Neural progenitor cell (in vitro differentiated cells): ENCODE results near the gene CXCL17. TPM values are rescaled to one million over a fixed set of nuclear protein-coding genes. Genes with fewer than 3 reads are reported as not detected.
A peak's percentile ranks its signal among the peaks of the same experiment; 100 is the strongest.

Experiments used
- DNase-seq: peaks from one replicate; pipeline ENCODE4 v3.0.0-alpha.2; 2016; ENCODE audit warnings: low spot score
- H2AFZ ChIP-seq: fragments of 200-600 bp; sonication (generic); replicated peaks from 2 replicates; pipeline ENCODE4 v1.6.1; 2016; ENCODE audit warnings: antibody characterized with exemption
- H3F3A ChIP-seq: fragments of 200-600 bp; sonication (generic); 2 replicates; pipeline ENCODE4 v1.6.1; 2016; ENCODE audit warnings: antibody characterized with exemption, low read depth
- H3K27ac ChIP-seq: fragments of 200-600 bp; sonication (generic); 2 replicates; pipeline ENCODE4 v1.5.1; 2016; ENCODE audit warnings: mild to moderate bottlenecking
- H3K27me3 ChIP-seq: fragments of 200-600 bp; sonication (generic); 2 replicates; pipeline ENCODE4 v1.6.1; 2016; ENCODE audit warnings: mild to moderate bottlenecking, moderate library complexity
- H3K36me3 ChIP-seq: fragments of 200-600 bp; sonication (generic); 2 replicates; pipeline ENCODE4 v1.5.1; 2016
- H3K4me1 ChIP-seq: fragments of 200-600 bp; sonication (generic); 2 replicates; pipeline ENCODE4 v1.6.1; 2016; ENCODE audit warnings: mixed run types
- H3K4me2 ChIP-seq: fragments of 200-600 bp; sonication (generic); 2 replicates; pipeline ENCODE4 v1.6.1; 2016
- H3K4me3 ChIP-seq: fragments of 200-600 bp; sonication (generic); 2 replicates; pipeline ENCODE4 v1.5.1; 2016
- H3K79me2 ChIP-seq: fragments of 200-600 bp; sonication (generic); 2 replicates; pipeline ENCODE4 v1.6.1; 2016; ENCODE audit warnings: low read depth
- H3K9ac ChIP-seq: fragments of 200-600 bp; sonication (generic); 2 replicates; pipeline ENCODE4 v1.6.1; 2016
- H3K9me3 ChIP-seq: fragments of 200-600 bp; sonication (generic); 2 replicates; pipeline ENCODE4 v1.5.1; 2016; ENCODE audit warnings: low read depth
- H4K20me1 ChIP-seq: fragments of 200-600 bp; sonication (generic); 2 replicates; pipeline ENCODE4 v1.6.1; 2016; ENCODE audit warnings: low read depth
- H3K27ac Mint-ChIP-seq: 3 replicates; pipeline ENCODE4 v1.8.0; 2021; ENCODE audit warnings: mixed read lengths
- H3K27me3 Mint-ChIP-seq: 2 replicates; pipeline ENCODE4 v1.8.0; 2022; ENCODE audit warnings: low read depth, mild to moderate bottlenecking, inconsistent platforms, moderate library complexity, mixed read lengths; ENCODE audit not compliant: insufficient read depth
- H3K36me3 Mint-ChIP-seq: 3 replicates; pipeline ENCODE4 v1.8.0; 2021; ENCODE audit warnings: mixed read lengths
- H3K4me1 Mint-ChIP-seq: 3 replicates; pipeline ENCODE4 v1.8.0; 2021; ENCODE audit warnings: mixed read lengths
- H3K4me3 Mint-ChIP-seq: 3 replicates; pipeline ENCODE4 v1.8.0; 2021; ENCODE audit warnings: mild to moderate bottlenecking, moderate library complexity, mixed read lengths
- H3K9me3 Mint-ChIP-seq: 3 replicates; pipeline ENCODE4 v1.8.0; 2020; ENCODE audit warnings: mixed read lengths
- EZH2 ChIP-seq: fragments of 200-600 bp; sonication (generic); IDR thresholded peaks from 2 replicates; pipeline ENCODE4 v1.6.1; 2017; ENCODE audit warnings: antibody characterized with exemption, mild to moderate bottlenecking, moderate library complexity
- EZH2phosphoT487 ChIP-seq: fragments of 200-600 bp; sonication (generic); IDR thresholded peaks from 2 replicates; pipeline ENCODE4 v1.6.1; 2017; ENCODE audit warnings: antibody characterized with exemption
- total RNA-seq: library from RNA; depleted of rRNA; stranded (reverse); fragments of >200 nt; gene quantifications from 2 replicates; pipeline ENCODE4 v1.2.3, GENCODE V29; 2015; ENCODE audit warnings: low replicate concordance
- TF ChIP-seq, protein P1 (sequence below): fragments of 200-600 bp; sonication (generic); IDR thresholded peaks from 2 replicates; pipeline ENCODE4 v1.5.1; 2017; ENCODE audit warnings: antibody characterized with exemption, mild to moderate bottlenecking

Gene CXCL17
- total RNA-seq, 1 donor from 2014 or later, result not detected

DNA sequence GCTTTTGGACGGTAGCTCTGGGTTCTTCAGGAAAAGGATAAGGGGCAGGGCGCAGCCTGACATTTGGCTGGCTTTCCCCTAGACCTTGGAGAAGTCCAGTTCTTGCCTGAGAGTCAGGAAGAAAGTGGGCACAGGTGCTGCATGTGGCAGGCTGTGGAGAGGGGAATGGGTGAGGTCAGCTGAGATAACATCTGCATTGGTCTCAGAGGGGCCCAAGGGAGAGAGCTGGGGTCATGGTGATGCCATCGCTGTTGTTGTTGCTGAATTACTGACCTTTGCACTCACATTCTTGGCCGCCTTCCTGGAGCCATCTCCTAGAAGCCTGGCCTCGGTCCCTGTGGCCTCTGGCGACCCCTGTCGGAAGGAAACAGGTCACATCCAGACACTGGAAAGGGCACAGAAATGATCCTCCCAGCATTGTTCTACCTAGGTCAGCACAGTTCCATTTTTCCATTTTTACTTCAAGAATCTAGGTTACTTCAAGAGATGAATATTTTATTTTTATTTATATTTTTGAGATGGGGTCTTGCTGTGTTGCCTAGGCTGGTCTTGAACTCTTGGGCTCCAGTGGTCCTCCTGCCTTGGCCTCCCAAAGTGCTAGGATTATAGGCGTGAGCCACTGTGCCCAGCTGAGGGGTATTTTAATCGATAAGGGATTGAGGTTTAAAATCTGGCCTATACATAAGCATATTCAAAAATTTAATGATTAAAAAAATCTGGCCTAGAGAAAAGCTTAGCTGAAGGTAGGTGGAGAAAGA, 9.1 kb downstream of the CXCL17 start:
- no peak overlapping the region for H3K9ac ChIP-seq
- TF ChIP-seq EZH2phosphoT487, result no peak
- TF ChIP-seq, protein P1, sequence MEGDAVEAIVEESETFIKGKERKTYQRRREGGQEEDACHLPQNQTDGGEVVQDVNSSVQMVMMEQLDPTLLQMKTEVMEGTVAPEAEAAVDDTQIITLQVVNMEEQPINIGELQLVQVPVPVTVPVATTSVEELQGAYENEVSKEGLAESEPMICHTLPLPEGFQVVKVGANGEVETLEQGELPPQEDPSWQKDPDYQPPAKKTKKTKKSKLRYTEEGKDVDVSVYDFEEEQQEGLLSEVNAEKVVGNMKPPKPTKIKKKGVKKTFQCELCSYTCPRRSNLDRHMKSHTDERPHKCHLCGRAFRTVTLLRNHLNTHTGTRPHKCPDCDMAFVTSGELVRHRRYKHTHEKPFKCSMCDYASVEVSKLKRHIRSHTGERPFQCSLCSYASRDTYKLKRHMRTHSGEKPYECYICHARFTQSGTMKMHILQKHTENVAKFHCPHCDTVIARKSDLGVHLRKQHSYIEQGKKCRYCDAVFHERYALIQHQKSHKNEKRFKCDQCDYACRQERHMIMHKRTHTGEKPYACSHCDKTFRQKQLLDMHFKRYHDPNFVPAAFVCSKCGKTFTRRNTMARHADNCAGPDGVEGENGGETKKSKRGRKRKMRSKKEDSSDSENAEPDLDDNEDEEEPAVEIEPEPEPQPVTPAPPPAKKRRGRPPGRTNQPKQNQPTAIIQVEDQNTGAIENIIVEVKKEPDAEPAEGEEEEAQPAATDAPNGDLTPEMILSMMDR, result peak; percentile 91
- no peaks in the 10 kb centered on the region for H3K27me3 ChIP-seq
- Mint-ChIP-seq H3K4me1 (peaks cover 8% of the 10 kb centered on the region), H3K36me3 (no peaks in the 10 kb centered on the region), H3K4me3 (no peak overlapping the region), H3K27ac (peak overlapping the region; percentile 61), H3K27me3 (peaks cover 2% of the 10 kb centered on the region), H3K9me3 (no peaks in the 10 kb centered on the region)
- H3K4me1 ChIP-seq, result peaks cover 8% of the 10 kb centered on the region
- no peak overlapping the region for H2AFZ ChIP-seq
- peak; percentile 88 for DNase-seq
- H3K79me2 ChIP-seq, result no peaks in the 10 kb centered on the region
- no peak overlapping the region for H3K27ac ChIP-seq
- peaks cover 10% of the 10 kb centered on the region for H4K20me1 ChIP-seq
- no peak overlapping the region for H3K4me3 ChIP-seq
- H3K36me3 ChIP-seq, result no peaks in the 10 kb centered on the region
- peaks cover 15% of the 10 kb centered on the region for H3F3A ChIP-seq
- peak overlapping the region; percentile 19 for H3K4me2 ChIP-seq
- H3K9me3 ChIP-seq, result no peaks in the 10 kb centered on the region

DNA sequence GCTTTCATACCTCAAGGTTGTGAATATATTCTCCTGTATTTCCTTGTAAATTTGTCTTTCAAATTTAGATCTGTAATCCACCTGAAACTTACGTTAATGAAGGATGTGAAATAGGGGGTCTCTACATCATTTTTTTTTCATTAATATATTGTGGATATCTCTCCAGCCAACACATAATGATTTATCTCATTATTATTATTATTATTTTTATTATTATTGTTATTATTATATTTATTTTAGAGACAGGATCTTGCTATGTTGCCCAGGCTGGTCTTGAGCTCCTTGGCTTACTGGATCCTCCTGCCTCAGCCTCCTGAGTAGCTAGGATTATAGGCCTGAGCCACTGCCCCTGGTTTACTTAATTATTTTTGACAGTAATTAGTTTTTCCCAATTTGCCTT, 11.3 kb downstream of the CXCL17 start:
- Histone ChIP-seq H3K36me3 (no peaks in the 10 kb centered on the region), H3K4me3 (no peak overlapping the region), H3F3A (peaks cover 24% of the 10 kb centered on the region), H3K4me2 (no peak overlapping the region), H3K4me1 (peaks cover 25% of the 10 kb centered on the region), H2AFZ (no peak overlapping the region), H3K9ac (no peak overlapping the region), H4K20me1 (peaks cover 13% of the 10 kb centered on the region), H3K27ac (no peak overlapping the region), H3K27me3 (peaks cover 1% of the 10 kb centered on the region), H3K9me3 (no peaks in the 10 kb centered on the region), H3K79me2 (no peaks in the 10 kb centered on the region)
- H3K4me1 Mint-ChIP-seq, result peaks cover 11% of the 10 kb centered on the region
- no peak for TF ChIP-seq EZH2
- TF ChIP-seq EZH2phosphoT487, result no peak
- H3K4me3 Mint-ChIP-seq, result no peak overlapping the region
- DNase-seq, result no peak
- no peaks in the 10 kb centered on the region for H3K9me3 Mint-ChIP-seq
- no peak overlapping the region for H3K27ac Mint-ChIP-seq
- H3K36me3 Mint-ChIP-seq, result no peaks in the 10 kb centered on the region
- peaks cover 2% of the 10 kb centered on the region for H3K27me3 Mint-ChIP-seq

DNA sequence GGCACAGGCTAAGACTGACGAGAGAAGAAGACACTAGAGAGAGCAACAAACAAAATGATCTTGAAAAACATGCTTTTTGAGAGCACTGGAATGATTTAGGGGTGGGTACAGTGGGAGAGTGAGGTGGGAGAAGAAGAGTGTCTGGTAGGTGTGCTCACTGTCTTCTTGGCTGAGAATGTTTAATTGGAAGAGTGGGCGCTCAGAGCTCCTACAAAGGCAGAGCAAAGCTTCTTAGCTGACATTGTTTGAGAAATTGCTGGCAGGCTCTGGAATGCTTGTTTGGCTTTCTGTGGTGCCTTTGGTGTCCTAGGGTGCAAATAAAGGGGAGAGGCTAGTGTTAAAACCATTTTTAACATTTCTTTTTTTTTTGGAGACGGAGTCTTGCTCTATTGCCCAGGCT, 14.1 kb downstream of the CXCL17 start:
- peaks cover 8% of the 10 kb centered on the region for H3K27me3 Mint-ChIP-seq
- Histone ChIP-seq H3K79me2 (no peaks in the 10 kb centered on the region), H3K27ac (peak overlapping the region; percentile 26), H3F3A (peaks cover 38% of the 10 kb centered on the region), H3K36me3 (no peaks in the 10 kb centered on the region), H3K9ac (no peak overlapping the region), H4K20me1 (peaks cover 13% of the 10 kb centered on the region), H3K4me1 (peaks cover 26% of the 10 kb centered on the region), H2AFZ (no peak overlapping the region), H3K9me3 (no peaks in the 10 kb centered on the region), H3K4me3 (peak overlapping the region; percentile 10), H3K27me3 (peaks cover 24% of the 10 kb centered on the region), H3K4me2 (peak overlapping the region; percentile 69)
- H3K4me3 Mint-ChIP-seq, result no peak overlapping the region
- peaks cover 13% of the 10 kb centered on the region for H3K4me1 Mint-ChIP-seq
- no peaks in the 10 kb centered on the region for H3K36me3 Mint-ChIP-seq
- no peak overlapping the region for H3K27ac Mint-ChIP-seq
- H3K9me3 Mint-ChIP-seq, result no peaks in the 10 kb centered on the region
- no peak for TF ChIP-seq EZH2
- TF ChIP-seq, protein P1, result no peak
- no peak for TF ChIP-seq EZH2phosphoT487
- DNase-seq, result peak; percentile 64

DNA sequence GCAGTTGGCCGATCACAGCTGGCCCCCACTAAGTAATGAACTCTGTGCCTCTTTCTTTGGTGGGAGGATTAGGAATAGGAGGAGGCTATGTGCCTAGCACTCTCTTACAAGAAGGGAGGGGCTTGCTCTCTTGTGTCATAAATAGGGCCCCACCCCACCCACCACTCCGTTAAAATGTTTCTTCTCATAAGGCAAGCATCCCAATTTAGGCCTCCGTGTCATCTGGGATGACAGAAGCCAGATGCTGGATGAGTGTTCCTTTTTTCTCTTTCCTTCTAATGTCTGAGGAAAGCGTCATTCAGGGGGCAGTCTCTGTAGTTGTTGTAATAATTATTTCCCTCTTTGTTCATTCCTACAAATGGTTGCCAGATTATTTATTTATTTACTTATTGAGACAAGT, 15.4 kb downstream of the CXCL17 start, which contains the start of gene LIPE:
Gene LIPE, minus strand, starts transcription at position 76 of the 400 bp plus-strand sequence. CDS start 239 bp downstream, outside the sequence.
- no peak within 1 kb of the TSS for H3K9ac ChIP-seq
- H3K4me1 Mint-ChIP-seq, result peaks cover 17% of the 10 kb centered on the region
- H3K27me3 Mint-ChIP-seq, result peaks cover 8% of the 10 kb centered on the region
- TF ChIP-seq EZH2 (no peak), EZH2phosphoT487 (no peak)
- TF ChIP-seq, protein P1, result no peak
- H3K9me3 Mint-ChIP-seq, result no peaks in the 10 kb centered on the region
- no peaks in the 10 kb centered on the region for H3K79me2 ChIP-seq
- no peak within 1 kb of the TSS for H3K27ac ChIP-seq
- no peaks in the 10 kb centered on the region for H3K9me3 ChIP-seq
- H4K20me1 ChIP-seq, result peaks cover 20% of the 10 kb centered on the region
- peaks cover 38% of the 10 kb centered on the region for H3K27me3 ChIP-seq
- H3K36me3 Mint-ChIP-seq, result no peaks in the 10 kb centered on the region
- peaks cover 41% of the 10 kb centered on the region for H3F3A ChIP-seq
- no peak within 1 kb of the TSS for H3K4me3 Mint-ChIP-seq
- DNase-seq, result no peak
- H3K4me2 ChIP-seq, result peak within 1 kb of the TSS; percentile 69
- peaks cover 30% of the 10 kb centered on the region for H3K4me1 ChIP-seq
- no peak within 1 kb of the TSS for H3K27ac Mint-ChIP-seq
- H2AFZ ChIP-seq, result no peak within 1 kb of the TSS
- no peaks in the 10 kb centered on the region for H3K36me3 ChIP-seq
- no peak within 1 kb of the TSS for H3K4me3 ChIP-seq
